ENCODE data around the gene KDM4B.

DNA sequence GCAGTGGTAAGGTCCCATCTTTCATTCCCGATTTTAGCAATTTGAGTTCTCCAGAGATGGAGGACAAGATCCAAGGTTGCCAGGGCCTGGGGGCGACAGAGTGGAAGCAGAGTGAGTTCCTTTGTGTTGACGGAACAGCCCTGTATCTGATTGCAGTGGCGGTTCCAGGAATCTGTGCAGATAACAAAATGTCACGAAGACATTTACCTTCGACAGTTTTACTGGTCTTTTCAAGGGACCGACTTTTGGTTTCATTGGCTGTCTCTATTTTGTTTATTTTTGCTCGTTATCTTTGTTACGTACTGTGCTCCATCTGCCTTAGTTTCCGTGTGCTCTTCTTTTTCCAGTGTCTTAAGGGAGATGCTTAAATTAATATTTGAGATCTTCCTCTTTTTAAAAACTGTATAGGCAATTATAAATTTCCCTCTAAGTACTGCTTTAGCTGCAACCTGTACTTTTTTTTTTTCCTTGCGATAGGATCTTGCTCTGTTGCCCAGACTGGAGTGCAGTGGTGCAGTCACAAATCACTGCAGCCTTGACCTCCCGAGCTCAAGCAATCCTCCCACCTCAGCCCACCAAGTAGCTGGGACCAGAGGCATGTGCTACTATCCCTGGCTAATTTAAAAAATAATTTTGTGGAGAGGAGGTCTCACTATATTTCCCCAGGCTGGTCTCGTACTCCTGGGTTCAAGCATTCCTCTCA is 23.2 kb downstream of the KDM4B start:
- TF ChIP-seq, protein P1, sequence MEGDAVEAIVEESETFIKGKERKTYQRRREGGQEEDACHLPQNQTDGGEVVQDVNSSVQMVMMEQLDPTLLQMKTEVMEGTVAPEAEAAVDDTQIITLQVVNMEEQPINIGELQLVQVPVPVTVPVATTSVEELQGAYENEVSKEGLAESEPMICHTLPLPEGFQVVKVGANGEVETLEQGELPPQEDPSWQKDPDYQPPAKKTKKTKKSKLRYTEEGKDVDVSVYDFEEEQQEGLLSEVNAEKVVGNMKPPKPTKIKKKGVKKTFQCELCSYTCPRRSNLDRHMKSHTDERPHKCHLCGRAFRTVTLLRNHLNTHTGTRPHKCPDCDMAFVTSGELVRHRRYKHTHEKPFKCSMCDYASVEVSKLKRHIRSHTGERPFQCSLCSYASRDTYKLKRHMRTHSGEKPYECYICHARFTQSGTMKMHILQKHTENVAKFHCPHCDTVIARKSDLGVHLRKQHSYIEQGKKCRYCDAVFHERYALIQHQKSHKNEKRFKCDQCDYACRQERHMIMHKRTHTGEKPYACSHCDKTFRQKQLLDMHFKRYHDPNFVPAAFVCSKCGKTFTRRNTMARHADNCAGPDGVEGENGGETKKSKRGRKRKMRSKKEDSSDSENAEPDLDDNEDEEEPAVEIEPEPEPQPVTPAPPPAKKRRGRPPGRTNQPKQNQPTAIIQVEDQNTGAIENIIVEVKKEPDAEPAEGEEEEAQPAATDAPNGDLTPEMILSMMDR (IDR thresholded peaks at IDR 0.05) = no peak
- TF ChIP-seq EZH2 (IDR thresholded peaks at IDR 0.05; ENCODE audit: borderline replicate concordance, insufficient read depth, low read depth, low read length, poor library complexity, severe bottlenecking) = no peak

All from B cell (primary cell).